C4-2B (cell line): ENCODE data around the gene JADE3.

ENCODE experiments used
- ZFX ChIP-seq: fragments of 450-650 bp; IDR thresholded peaks from 2 replicates; pipeline ENCODE4 v1.6.1; 2017
- TF ChIP-seq, protein P1 (sequence below): fragments of 450-650 bp; conservative IDR thresholded peaks from 2 replicates; pipeline ENCODE4 v1.5.1; 2017; ENCODE audit warnings: mild to moderate bottlenecking

DNA sequence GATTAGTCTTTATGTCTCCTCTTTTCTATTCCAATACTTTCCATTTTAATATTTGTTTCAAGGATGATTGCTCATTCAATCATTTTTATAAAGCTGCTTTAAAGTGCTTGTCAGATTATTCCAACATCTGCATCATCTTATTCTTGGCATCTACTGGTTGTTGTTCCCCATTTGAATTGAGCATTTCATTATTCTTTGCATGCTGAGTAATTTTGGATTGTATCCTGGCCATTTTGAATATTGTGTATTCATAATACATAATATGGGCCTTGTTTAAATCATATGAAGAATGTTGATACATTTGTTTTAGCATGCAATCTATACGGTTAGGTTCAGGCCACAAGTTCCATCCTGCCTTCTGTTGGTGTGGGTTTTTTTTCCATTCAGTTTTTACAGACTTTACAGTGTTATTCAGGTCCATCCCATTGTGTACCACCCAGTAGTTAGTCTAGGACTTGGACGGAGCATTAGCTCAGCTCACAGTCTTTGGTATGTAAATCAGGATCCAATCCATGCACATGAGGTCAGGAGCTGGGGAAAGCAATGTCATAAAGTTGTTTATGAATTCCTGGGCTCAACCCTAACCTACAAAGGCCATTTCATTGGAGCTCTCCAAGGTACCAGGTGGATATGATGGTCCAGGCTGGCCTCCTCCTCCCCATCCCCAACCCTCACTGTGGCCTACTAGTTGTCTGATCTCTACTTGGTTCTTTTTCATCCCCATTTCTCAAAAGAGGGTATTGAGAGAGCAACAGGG is 186.3 kb downstream of the JADE3 start:
- TF ChIP-seq, protein P1, sequence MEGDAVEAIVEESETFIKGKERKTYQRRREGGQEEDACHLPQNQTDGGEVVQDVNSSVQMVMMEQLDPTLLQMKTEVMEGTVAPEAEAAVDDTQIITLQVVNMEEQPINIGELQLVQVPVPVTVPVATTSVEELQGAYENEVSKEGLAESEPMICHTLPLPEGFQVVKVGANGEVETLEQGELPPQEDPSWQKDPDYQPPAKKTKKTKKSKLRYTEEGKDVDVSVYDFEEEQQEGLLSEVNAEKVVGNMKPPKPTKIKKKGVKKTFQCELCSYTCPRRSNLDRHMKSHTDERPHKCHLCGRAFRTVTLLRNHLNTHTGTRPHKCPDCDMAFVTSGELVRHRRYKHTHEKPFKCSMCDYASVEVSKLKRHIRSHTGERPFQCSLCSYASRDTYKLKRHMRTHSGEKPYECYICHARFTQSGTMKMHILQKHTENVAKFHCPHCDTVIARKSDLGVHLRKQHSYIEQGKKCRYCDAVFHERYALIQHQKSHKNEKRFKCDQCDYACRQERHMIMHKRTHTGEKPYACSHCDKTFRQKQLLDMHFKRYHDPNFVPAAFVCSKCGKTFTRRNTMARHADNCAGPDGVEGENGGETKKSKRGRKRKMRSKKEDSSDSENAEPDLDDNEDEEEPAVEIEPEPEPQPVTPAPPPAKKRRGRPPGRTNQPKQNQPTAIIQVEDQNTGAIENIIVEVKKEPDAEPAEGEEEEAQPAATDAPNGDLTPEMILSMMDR, result no peak
- no peak for TF ChIP-seq ZFX
